ENCODE data around the gene TMEM35B.
"Not testable (repeated sequence)": the region's sequence is repeated elsewhere in the genome, so short reads cannot be mapped to it uniquely, and the experiment has no call there.

The TMEM35B gene

DNA sequence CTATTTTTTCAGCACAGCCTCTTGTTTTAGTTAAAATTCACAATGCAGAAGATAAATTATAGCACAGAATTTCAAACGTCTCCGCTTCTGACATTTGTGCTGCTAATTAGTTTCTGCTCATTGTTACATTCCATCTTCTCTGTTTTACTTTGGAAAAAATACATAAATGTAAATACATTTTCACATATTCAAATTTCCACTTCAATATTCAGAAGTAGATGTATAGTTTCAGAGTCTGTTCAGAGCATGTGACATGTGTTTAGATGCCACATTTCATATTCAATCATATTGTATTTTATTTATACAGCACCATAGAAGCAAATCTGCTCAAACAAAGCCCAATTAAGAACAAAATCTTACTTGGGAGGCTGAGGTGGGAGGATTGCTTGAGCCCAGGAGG is 19.6 kb downstream of the TMEM35B start:
- Mint-ChIP-seq H3K36me3 (no peaks in the 10 kb centered on the region), H3K4me1 (ENCODE audit: low read depth) (peaks cover 12% of the 10 kb centered on the region), H3K4me3 (no peak overlapping the region), H3K9me3 (ENCODE audit: low read depth) (no peaks in the 10 kb centered on the region), H3K27me3 (no peaks in the 10 kb centered on the region), H3K27ac (no peak overlapping the region)

DNA sequence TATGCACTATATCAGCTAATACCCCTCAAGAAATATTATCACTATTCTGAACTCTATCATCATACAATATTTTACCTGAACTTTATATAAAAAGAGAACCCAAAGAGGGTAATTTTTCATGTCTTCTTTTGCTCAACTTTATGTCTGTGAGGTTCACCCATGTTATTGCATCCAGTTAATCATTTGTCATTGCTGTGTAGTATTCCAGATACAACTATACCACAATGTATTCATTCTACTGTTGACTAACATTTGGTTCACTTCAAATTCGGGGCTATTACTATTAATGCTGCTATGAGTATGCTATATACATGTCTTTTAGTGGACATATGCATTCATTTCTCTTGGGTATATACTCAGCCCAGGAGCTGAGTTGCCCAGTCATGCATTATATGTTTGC is 34.7 kb downstream of the TMEM35B start:
- H3K27ac Mint-ChIP-seq: no peak overlapping the region
- H3K9me3 Mint-ChIP-seq (ENCODE audit: low read depth): no peaks in the 10 kb centered on the region
- peaks cover 8% of the 10 kb centered on the region for H3K36me3 Mint-ChIP-seq
- no peak overlapping the region for H3K4me3 Mint-ChIP-seq
- H3K4me1 Mint-ChIP-seq (ENCODE audit: low read depth): no peaks in the 10 kb centered on the region
- peaks cover 17% of the 10 kb centered on the region for H3K27me3 Mint-ChIP-seq

- H3K36me3 Mint-ChIP-seq; H3K27ac Mint-ChIP-seq; H3K4me3 Mint-ChIP-seq; H3K9me3 Mint-ChIP-seq (ENCODE audit: low read depth); H3K4me1 Mint-ChIP-seq (ENCODE audit: low read depth): not testable (repeated sequence)
- peaks cover 22% of the 10 kb centered on the region for H3K27me3 Mint-ChIP-seq
Observed at GRCh38 chr1:34948739-34949138, 36.4 kb downstream of the TMEM35B start.

DNA sequence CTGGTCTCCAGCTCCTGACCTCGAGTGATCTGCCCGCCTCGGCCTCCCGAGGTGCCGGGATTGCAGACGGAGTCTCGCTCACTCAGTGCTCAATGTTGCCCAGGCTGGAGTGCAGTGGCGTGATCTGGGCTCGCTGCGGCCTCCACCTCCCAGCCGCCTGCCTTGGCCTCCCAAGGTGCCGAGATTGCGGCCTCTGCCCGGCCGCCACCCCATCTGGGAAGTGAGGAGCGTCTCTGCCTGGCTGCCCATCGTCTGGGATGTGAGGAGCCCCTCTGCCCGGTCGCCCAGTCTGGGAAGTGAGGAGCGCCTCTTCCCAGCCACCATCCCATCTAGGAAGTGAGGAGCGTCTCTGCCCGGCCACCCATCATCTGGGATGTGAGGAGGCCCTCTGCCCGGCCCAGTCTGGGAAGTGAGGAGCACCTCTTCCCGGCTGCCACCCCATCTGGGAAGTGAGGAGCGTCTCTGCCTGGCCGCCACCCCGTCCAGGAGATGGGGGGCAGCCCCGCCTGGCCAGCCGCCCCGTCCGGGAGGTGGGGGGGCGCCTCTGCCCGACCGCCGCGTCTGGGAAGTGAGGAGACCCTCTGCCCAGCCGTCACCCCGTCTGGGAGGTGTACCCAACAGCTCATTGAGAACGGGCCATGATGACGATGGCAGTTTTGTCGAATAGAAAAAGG is 37.4 kb downstream of the TMEM35B start:
- H3K9me3 Mint-ChIP-seq (ENCODE audit: low read depth); H3K4me3 Mint-ChIP-seq; H3K27ac Mint-ChIP-seq; H3K4me1 Mint-ChIP-seq (ENCODE audit: low read depth); H3K36me3 Mint-ChIP-seq: not testable (repeated sequence)
- peaks cover 20% of the 10 kb centered on the region for H3K27me3 Mint-ChIP-seq

GRCh38 chr1:34946211-34946610 is 38.9 kb downstream of the TMEM35B start:
- H3K27me3 Mint-ChIP-seq: peaks cover 13% of the 10 kb centered on the region
- no peaks in the 10 kb centered on the region for H3K9me3 Mint-ChIP-seq (ENCODE audit: low read depth)
- no peak overlapping the region for H3K4me3 Mint-ChIP-seq
- peaks cover 6% of the 10 kb centered on the region for H3K36me3 Mint-ChIP-seq
- H3K4me1 Mint-ChIP-seq (ENCODE audit: low read depth): no peaks in the 10 kb centered on the region
- no peak overlapping the region for H3K27ac Mint-ChIP-seq

DNA sequence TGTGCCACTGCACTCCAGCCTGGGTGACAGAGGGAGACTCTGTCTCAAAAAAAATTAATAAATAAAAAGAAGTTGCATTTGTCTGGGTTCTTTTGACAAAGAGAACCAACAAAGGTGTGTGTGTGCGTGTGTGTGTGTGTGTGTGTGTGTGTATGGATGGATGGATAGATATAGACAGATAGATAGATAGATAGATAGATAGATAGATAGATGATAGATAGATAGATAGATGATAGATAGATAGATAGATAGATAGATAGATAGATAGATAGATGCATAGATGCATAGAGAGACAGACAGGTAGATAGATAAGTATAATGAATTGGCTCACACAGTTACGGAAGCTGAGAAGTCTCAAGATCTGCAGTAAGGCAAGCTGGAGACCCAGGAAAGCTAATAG is 43.3 kb downstream of the TMEM35B start:
- H3K36me3 Mint-ChIP-seq; H3K4me1 Mint-ChIP-seq (ENCODE audit: low read depth); H3K27ac Mint-ChIP-seq; H3K9me3 Mint-ChIP-seq (ENCODE audit: low read depth); H3K4me3 Mint-ChIP-seq: not testable (repeated sequence)
- H3K27me3 Mint-ChIP-seq: peaks cover 16% of the 10 kb centered on the region

Data from activated naive CD8-positive, alpha-beta T cell (primary cell).